ENCODE results near the gene FKBP5. TPM values are rescaled to one million over a fixed set of nuclear protein-coding genes. Genes with fewer than 3 reads are reported as not detected.

The FKBP5 gene
- total RNA-seq, 1 donor from 2014 or later, result 62.4 TPM

GRCh38 chr6:35663447-35664235 is 25.1 kb downstream of the FKBP5 start:
- H3K27me3 Mint-ChIP-seq (ENCODE audit: insufficient read depth), result no peaks in the 10 kb centered on the region
- intact Hi-C loops (cut with micrococcal nuclease), result loop anchor here (2.0 kb wide), 1 partner anchor 17 kb away; no protein-coding TSS in a partner anchor
- H3K4me1 Mint-ChIP-seq (ENCODE audit: low read depth), result peaks cover 11% of the 10 kb centered on the region
- no peaks in the 10 kb centered on the region for H3K9me3 Mint-ChIP-seq
- no peaks in the 10 kb centered on the region for H3K36me3 Mint-ChIP-seq (ENCODE audit: low read depth)
- H3K4me3 Mint-ChIP-seq, result no peak overlapping the region
- H3K27ac Mint-ChIP-seq, result no peak overlapping the region
- DNase-seq (ENCODE audit: low spot score), result no peak

DNA sequence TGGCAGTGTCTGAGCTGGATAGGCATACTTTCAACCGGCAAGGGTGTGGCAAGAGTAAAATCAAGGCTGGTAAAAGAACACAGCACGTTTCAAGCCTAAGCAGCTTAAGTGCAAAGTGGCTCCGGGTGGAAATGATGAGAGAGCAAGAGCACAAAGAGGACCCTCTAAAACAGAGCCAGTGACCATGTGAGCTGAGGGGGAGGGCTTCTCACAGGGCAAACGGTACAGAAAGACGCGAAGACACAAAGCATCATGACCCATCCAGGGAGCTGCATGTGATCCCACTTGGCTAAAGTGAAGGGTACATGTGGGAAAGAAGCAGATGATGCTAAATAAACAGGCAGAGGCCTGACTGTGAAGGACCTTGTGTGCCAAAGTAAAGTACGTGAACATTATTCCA is 25.7 kb downstream of the FKBP5 start:
- H3K36me3 Mint-ChIP-seq (ENCODE audit: low read depth), result no peaks in the 10 kb centered on the region
- H3K4me1 Mint-ChIP-seq (ENCODE audit: low read depth), result peaks cover 8% of the 10 kb centered on the region
- no peaks in the 10 kb centered on the region for H3K9me3 Mint-ChIP-seq
- intact Hi-C loops (cut with micrococcal nuclease), result no loop called here
- H3K27ac Mint-ChIP-seq, result no peak overlapping the region
- no peak overlapping the region for H3K4me3 Mint-ChIP-seq
- H3K27me3 Mint-ChIP-seq (ENCODE audit: insufficient read depth), result no peaks in the 10 kb centered on the region
- no peak for DNase-seq (ENCODE audit: low spot score)

DNA sequence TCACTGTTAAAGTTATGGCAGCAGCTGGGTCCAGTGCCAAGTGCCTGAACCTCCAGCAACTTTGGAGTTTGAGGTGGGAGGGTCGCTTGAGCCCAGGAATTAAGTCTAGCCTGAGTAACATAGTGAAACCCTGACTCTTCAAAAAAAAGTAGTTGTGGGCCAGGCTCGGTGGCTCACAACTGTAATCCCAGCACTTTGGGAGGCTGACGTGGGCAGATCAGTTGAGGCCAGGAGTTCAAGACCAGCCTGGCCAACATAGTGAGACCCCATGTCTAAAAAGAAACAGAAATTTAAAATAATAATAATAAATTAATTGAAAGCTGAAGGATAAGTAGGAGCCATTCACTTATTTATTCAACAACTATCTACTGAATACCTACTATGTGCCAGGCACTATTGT is 33.8 kb downstream of the FKBP5 start:
- peaks cover 3% of the 10 kb centered on the region for H3K36me3 Mint-ChIP-seq (ENCODE audit: low read depth)
- DNase-seq (ENCODE audit: low spot score), result no peak
- H3K27me3 Mint-ChIP-seq (ENCODE audit: insufficient read depth), result no peaks in the 10 kb centered on the region
- no peaks in the 10 kb centered on the region for H3K9me3 Mint-ChIP-seq
- no peaks in the 10 kb centered on the region for H3K4me1 Mint-ChIP-seq (ENCODE audit: low read depth)
- H3K4me3 Mint-ChIP-seq, result no peak overlapping the region
- H3K27ac Mint-ChIP-seq, result no peak overlapping the region
- intact Hi-C loops (cut with micrococcal nuclease), result loop anchor here (2.0 kb wide), 1 partner anchor 14 kb away; no protein-coding TSS in a partner anchor

DNA sequence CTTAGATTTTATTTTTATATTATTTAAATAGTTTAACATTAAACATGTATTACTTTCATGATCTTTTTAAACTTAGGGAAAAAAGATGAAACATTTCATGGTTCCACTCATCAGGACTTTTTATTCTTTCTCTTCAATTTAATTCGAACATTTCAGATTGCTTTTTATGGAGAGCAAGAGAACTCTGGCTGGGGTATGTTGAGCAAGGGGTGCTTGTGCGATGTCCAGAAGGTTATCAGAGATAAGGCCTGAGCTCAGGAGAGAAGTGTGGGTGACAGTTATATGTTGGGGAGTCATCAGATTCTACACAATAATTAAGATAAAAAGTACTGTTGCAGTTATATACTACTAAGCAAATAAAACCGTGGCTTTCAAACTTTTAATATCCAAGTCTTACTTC is 37.5 kb downstream of the FKBP5 start:
- DNase-seq (ENCODE audit: low spot score), result no peak
- Mint-ChIP-seq H3K27me3 (ENCODE audit: insufficient read depth) (no peaks in the 10 kb centered on the region), H3K4me1 (ENCODE audit: low read depth) (peaks cover 21% of the 10 kb centered on the region), H3K9me3 (no peaks in the 10 kb centered on the region), H3K4me3 (no peak overlapping the region), H3K27ac (no peak overlapping the region), H3K36me3 (ENCODE audit: low read depth) (peaks cover 3% of the 10 kb centered on the region)
- intact Hi-C loops (cut with micrococcal nuclease), result no loop called here

DNA sequence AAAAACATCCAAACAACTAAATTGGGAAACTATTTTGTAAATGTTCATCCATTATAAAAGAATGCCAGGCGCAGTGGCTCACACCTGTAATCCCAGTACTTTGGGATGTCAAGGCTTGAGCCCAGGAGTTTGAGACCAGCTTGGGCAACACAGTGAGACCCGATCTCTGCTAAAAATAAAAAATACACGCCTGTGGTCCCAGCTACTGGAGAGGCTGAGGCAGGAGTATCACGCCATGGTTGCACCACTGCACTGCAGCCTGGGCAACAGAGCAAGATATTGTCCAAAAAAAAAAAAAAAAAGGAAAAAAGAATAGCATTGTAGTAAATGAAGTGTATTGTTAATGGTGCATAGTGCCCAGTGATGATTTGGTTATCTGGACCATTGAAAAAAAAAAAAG is 38.7 kb downstream of the FKBP5 start:
- no peaks in the 10 kb centered on the region for H3K27me3 Mint-ChIP-seq (ENCODE audit: insufficient read depth)
- no peak overlapping the region for H3K27ac Mint-ChIP-seq
- intact Hi-C loops (cut with micrococcal nuclease), result no loop called here
- no peak overlapping the region for H3K4me3 Mint-ChIP-seq
- H3K9me3 Mint-ChIP-seq, result no peaks in the 10 kb centered on the region
- H3K4me1 Mint-ChIP-seq (ENCODE audit: low read depth), result peaks cover 22% of the 10 kb centered on the region
- DNase-seq (ENCODE audit: low spot score), result no peak
- peaks cover 9% of the 10 kb centered on the region for H3K36me3 Mint-ChIP-seq (ENCODE audit: low read depth)

- Mint-ChIP-seq H3K27ac (no peak overlapping the region), H3K27me3 (ENCODE audit: insufficient read depth) (no peaks in the 10 kb centered on the region), H3K4me3 (no peak overlapping the region), H3K4me1 (ENCODE audit: low read depth) (peaks cover 34% of the 10 kb centered on the region), H3K36me3 (ENCODE audit: low read depth) (peaks cover 10% of the 10 kb centered on the region), H3K9me3 (no peaks in the 10 kb centered on the region)
- intact Hi-C loops (cut with micrococcal nuclease), result no loop called here
- no peak for DNase-seq (ENCODE audit: low spot score)
These were observed 40.5 kb downstream of the FKBP5 start for GRCh38 chr6:35648203-35648602.

DNA sequence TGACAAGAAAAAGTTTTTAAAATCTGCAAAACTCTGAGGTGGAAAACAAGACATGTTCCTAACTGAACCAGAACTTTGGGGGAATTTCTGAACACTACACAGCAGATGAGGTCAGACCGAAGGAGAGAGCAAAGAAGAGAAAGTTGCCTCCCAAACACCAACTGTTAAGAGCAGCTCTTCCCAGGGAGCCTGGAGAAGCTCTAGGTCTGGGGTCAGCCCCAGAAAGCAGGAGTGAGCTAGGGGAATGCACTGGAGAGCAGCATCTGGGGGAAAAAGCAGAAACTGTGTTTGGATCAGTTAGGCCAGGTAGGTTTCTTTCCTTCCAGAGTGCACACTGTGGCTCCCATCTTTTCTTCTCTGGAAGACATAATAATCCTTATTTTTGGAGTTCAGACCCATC is 41.3 kb downstream of the FKBP5 start:
- Mint-ChIP-seq H3K27ac (no peak overlapping the region), H3K4me1 (ENCODE audit: low read depth) (peaks cover 42% of the 10 kb centered on the region), H3K36me3 (ENCODE audit: low read depth) (peaks cover 15% of the 10 kb centered on the region), H3K9me3 (no peaks in the 10 kb centered on the region), H3K27me3 (ENCODE audit: insufficient read depth) (no peaks in the 10 kb centered on the region), H3K4me3 (no peak overlapping the region)
- intact Hi-C loops (cut with micrococcal nuclease), result no loop called here
- no peak for DNase-seq (ENCODE audit: low spot score)

GRCh38 chr6:35643162-35643535 is 45.6 kb downstream of the FKBP5 start:
- H3K4me3 Mint-ChIP-seq, result no peak overlapping the region
- DNase-seq (ENCODE audit: low spot score), result no peak
- peak overlapping the region; percentile 38 for H3K27ac Mint-ChIP-seq
- H3K9me3 Mint-ChIP-seq, result no peaks in the 10 kb centered on the region
- intact Hi-C loops (cut with micrococcal nuclease), result no loop called here
- peaks cover 48% of the 10 kb centered on the region for H3K4me1 Mint-ChIP-seq (ENCODE audit: low read depth)
- H3K36me3 Mint-ChIP-seq (ENCODE audit: low read depth), result peaks cover 28% of the 10 kb centered on the region
- H3K27me3 Mint-ChIP-seq (ENCODE audit: insufficient read depth), result no peaks in the 10 kb centered on the region

DNA sequence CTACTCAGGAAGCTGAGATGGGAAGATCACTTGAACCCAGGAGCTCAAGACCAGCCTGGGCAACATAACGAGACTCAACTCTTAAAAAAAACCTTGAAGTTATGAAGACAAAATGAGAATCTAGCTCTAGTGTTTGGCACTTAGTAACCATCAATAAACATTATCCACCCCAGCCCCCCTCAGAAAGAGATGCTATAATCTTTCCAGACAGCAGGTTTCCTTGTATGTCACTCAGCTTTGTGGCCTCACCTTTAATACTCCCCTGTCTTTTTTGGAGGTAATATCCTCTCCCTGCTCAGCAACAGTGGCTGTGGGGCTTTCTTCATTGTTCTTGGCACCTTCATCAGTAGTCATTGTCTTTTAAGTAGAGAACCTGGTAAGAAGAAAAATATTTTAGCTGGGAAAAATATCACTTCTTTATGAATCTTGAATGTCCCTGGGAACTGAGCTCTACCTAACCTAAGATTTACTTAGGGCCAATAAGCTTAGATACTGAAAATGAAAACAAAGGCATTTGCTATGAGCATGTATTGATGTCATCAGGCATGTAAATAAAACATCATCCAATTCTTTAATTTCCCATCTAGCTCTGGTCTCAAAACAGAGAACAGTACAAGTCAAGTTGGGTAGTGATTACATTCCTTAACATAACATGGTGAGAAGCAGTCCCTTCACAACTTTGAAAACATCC is 46.1 kb downstream of the FKBP5 start:
- DNase-seq (ENCODE audit: low spot score), result no peak
- no peak overlapping the region for H3K4me3 Mint-ChIP-seq
- no peaks in the 10 kb centered on the region for H3K27me3 Mint-ChIP-seq (ENCODE audit: insufficient read depth)
- intact Hi-C loops (cut with micrococcal nuclease), result no loop called here
- peaks cover 28% of the 10 kb centered on the region for H3K36me3 Mint-ChIP-seq (ENCODE audit: low read depth)
- H3K4me1 Mint-ChIP-seq (ENCODE audit: low read depth), result peaks cover 46% of the 10 kb centered on the region
- H3K27ac Mint-ChIP-seq, result peak overlapping the region; percentile 2
- no peaks in the 10 kb centered on the region for H3K9me3 Mint-ChIP-seq

DNA sequence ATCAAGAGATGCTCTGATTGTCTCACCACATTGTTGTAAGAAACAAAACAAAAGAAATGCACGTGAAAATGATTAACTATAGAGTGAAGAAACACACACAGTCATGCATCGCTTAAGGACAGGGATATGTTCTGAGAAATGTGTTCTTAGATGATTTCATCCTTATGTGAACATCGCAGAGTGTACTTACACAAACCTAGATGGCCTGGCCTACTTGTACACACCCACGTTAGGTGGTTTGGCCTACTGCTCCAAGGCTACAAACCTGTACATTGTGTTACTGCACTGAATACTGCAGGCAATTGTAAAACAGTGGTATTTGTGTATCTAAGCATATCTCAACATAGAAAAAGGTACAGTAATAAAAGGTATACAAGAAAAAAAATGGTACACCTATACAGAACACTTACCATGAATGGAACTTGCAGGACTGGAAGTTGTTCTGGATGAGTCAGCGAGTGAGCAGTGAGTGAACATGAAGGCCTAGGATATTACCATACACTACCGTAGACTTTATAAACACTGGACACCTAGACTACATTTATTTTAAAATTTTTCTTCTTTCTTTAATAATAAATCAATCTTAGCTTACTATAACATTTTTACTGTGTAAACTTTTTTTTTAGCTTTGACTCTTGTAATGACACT is 48.6 kb downstream of the FKBP5 start:
- Mint-ChIP-seq H3K36me3 (ENCODE audit: low read depth) (peaks cover 36% of the 10 kb centered on the region), H3K9me3 (no peaks in the 10 kb centered on the region), H3K4me3 (no peak overlapping the region), H3K4me1 (ENCODE audit: low read depth) (peaks cover 45% of the 10 kb centered on the region), H3K27ac (no peak overlapping the region), H3K27me3 (ENCODE audit: insufficient read depth) (no peaks in the 10 kb centered on the region)
- intact Hi-C loops (cut with micrococcal nuclease), result no loop called here
- DNase-seq (ENCODE audit: low spot score), result no peak

GRCh38 chr6:35638679-35639078 is 50.0 kb downstream of the FKBP5 start:
- Mint-ChIP-seq H3K4me3 (no peak overlapping the region), H3K27ac (no peak overlapping the region), H3K9me3 (no peaks in the 10 kb centered on the region), H3K4me1 (ENCODE audit: low read depth) (peaks cover 46% of the 10 kb centered on the region), H3K27me3 (ENCODE audit: insufficient read depth) (no peaks in the 10 kb centered on the region), H3K36me3 (ENCODE audit: low read depth) (peaks cover 38% of the 10 kb centered on the region)
- DNase-seq (ENCODE audit: low spot score), result no peak
- intact Hi-C loops (cut with micrococcal nuclease), result no loop called here

DNA sequence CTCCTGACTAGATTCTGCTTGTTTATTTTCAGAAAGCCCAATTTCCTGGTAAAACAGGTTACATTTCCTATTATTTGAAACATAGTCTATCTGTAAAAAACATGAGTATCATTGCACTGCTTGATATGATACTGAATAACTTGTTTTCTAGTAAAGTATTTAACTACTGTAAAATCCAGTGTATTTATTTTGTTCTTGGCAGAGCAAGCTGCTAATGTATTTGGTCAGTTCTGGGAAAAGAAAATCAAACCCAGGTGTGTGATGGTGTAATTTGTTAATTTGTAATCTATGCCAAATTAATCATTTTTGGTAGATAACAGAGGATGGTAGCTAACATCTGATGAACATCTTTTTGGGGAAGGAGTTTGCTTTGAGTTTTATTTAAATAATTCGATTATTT is 50.8 kb downstream of the FKBP5 start:
- H3K36me3 Mint-ChIP-seq (ENCODE audit: low read depth), result peaks cover 35% of the 10 kb centered on the region
- peaks cover 39% of the 10 kb centered on the region for H3K4me1 Mint-ChIP-seq (ENCODE audit: low read depth)
- intact Hi-C loops (cut with micrococcal nuclease), result no loop called here
- no peaks in the 10 kb centered on the region for H3K27me3 Mint-ChIP-seq (ENCODE audit: insufficient read depth)
- no peak for DNase-seq (ENCODE audit: low spot score)
- H3K4me3 Mint-ChIP-seq, result no peak overlapping the region
- no peak overlapping the region for H3K27ac Mint-ChIP-seq
- no peaks in the 10 kb centered on the region for H3K9me3 Mint-ChIP-seq
